Mucosa of rectum (tissue), 2 donors: ENCODE results near the gene PHLDB1.
A peak's percentile ranks its signal among the peaks of the same experiment; 100 is the strongest.

ENCODE experiments used
- H3K27ac ChIP-seq, 2 donors: one replicate each; pipeline ENCODE4 v1.7.0; 2013; ENCODE audit warnings: inconsistent platforms in 2 of 2, low read depth in 2 of 2, low read length in 2 of 2
- H3K27me3 ChIP-seq, 2 donors: one replicate each; pipeline ENCODE4 v1.7.0; 2013; ENCODE audit warnings: low read length in 2 of 2; ENCODE audit not compliant: control insufficient read depth in 2 of 2, insufficient read depth in 2 of 2
- H3K36me3 ChIP-seq, 2 donors: one replicate each; pipeline ENCODE4 v1.7.0; 2013; ENCODE audit warnings: low read length in 2 of 2; ENCODE audit not compliant: control insufficient read depth in 2 of 2, insufficient read depth in 2 of 2
- H3K4me1 ChIP-seq, 2 donors: one replicate each; pipeline ENCODE4 v1.7.0; 2013; ENCODE audit warnings: low read length in 2 of 2, mild to moderate bottlenecking in 1 of 2; ENCODE audit not compliant: control insufficient read depth in 2 of 2, insufficient read depth in 2 of 2
- H3K4me3 ChIP-seq, 2 donors: one replicate each; pipeline ENCODE4 v1.7.0; 2013; ENCODE audit warnings: low read length in 2 of 2
- H3K9ac ChIP-seq, 2 donors: one replicate each; pipeline ENCODE4 v1.7.0; 2013; ENCODE audit warnings: low read length in 2 of 2, low read depth in 1 of 2, mild to moderate bottlenecking in 1 of 2
- H3K9me3 ChIP-seq, 2 donors: one replicate each; pipeline ENCODE4 v1.7.0; 2013; ENCODE audit warnings: low read length in 2 of 2; ENCODE audit not compliant: control insufficient read depth in 2 of 2
- donor health status: healthy.
- donor health status: Normal muscosa, but diverticular disease.

PHLDB1 gene

GRCh38 chr11:118691926-118692830, 84.8 kb downstream of the PHLDB1 start:
- H3K27ac ChIP-seq: peak overlapping the region in 1 of 2 donors; percentile 9
- peaks cover 10% of the 10 kb centered on the region in 2 donors for H3K4me1 ChIP-seq
- H3K36me3 ChIP-seq: no peaks in the 10 kb centered on the region
- H3K4me3 ChIP-seq: no peak overlapping the region
- H3K27me3 ChIP-seq: no peaks in the 10 kb centered on the region
- no peak overlapping the region for H3K9ac ChIP-seq
- no peaks in the 10 kb centered on the region for H3K9me3 ChIP-seq

- no peaks in the 10 kb centered on the region for H3K27me3 ChIP-seq
- H3K36me3 ChIP-seq: no peaks in the 10 kb centered on the region
- H3K27ac ChIP-seq: no peak overlapping the region
- H3K9ac ChIP-seq: no peak overlapping the region
- no peaks in the 10 kb centered on the region for H3K9me3 ChIP-seq
- H3K4me1 ChIP-seq: peaks cover 10% of the 10 kb centered on the region in 2 donors
- H3K4me3 ChIP-seq: no peak overlapping the region
Measured at GRCh38 chr11:118694185-118694584, 86.8 kb downstream of the PHLDB1 start.

DNA sequence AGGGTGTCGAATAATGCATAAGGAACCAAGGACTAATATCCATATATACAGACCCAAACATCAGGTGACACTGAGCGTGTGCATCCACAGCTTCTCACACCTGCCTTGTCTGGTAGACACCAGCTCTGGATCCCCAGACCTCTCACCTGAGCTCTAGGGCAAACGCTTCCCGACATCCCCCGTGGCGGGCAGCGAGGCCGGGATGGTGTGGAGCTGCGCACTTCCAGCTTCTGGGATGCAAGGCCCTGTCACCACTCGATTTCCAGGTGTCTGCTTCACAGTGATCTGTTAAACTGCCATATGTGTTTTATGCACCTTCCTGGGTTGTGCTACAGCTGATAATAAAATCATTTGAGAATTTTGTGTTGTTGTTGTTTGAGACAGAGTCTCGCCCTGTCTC, 87.4 kb downstream of the PHLDB1 start:
- no peaks in the 10 kb centered on the region for H3K9me3 ChIP-seq
- H3K4me1 ChIP-seq: peaks cover 7% of the 10 kb centered on the region in 2 donors
- H3K27me3 ChIP-seq: no peaks in the 10 kb centered on the region
- no peak overlapping the region for H3K27ac ChIP-seq
- no peak overlapping the region for H3K4me3 ChIP-seq
- no peak overlapping the region for H3K9ac ChIP-seq
- no peaks in the 10 kb centered on the region for H3K36me3 ChIP-seq

GRCh38 chr11:118696673-118697226, 89.3 kb downstream of the PHLDB1 start:
- no peaks in the 10 kb centered on the region for H3K36me3 ChIP-seq
- H3K27ac ChIP-seq: no peak overlapping the region
- peaks cover 4 to 5% of the 10 kb centered on the region in 2 donors for H3K4me1 ChIP-seq
- no peaks in the 10 kb centered on the region for H3K9me3 ChIP-seq
- no peaks in the 10 kb centered on the region for H3K27me3 ChIP-seq
- H3K4me3 ChIP-seq: no peak overlapping the region
- H3K9ac ChIP-seq: no peak overlapping the region

- Histone ChIP-seq H3K27me3 (no peaks in the 10 kb centered on the region), H3K4me1 (peaks cover 0 to 5% of the 10 kb centered on the region in 2 donors), H3K9ac (no peak overlapping the region), H3K36me3 (no peaks in the 10 kb centered on the region), H3K27ac (no peak overlapping the region), H3K4me3 (no peak overlapping the region), H3K9me3 (no peaks in the 10 kb centered on the region)
Measured at GRCh38 chr11:118697346-118697745, 89.9 kb downstream of the PHLDB1 start.

- H3K9me3 ChIP-seq: no peaks in the 10 kb centered on the region
- H3K27ac ChIP-seq: no peak overlapping the region
- no peaks in the 10 kb centered on the region for H3K36me3 ChIP-seq
- H3K9ac ChIP-seq: no peak overlapping the region
- no peaks in the 10 kb centered on the region for H3K4me1 ChIP-seq
- no peak overlapping the region for H3K4me3 ChIP-seq
- no peaks in the 10 kb centered on the region for H3K27me3 ChIP-seq
Measured at GRCh38 chr11:118699506-118700220, 92.2 kb downstream of the PHLDB1 start.

DNA sequence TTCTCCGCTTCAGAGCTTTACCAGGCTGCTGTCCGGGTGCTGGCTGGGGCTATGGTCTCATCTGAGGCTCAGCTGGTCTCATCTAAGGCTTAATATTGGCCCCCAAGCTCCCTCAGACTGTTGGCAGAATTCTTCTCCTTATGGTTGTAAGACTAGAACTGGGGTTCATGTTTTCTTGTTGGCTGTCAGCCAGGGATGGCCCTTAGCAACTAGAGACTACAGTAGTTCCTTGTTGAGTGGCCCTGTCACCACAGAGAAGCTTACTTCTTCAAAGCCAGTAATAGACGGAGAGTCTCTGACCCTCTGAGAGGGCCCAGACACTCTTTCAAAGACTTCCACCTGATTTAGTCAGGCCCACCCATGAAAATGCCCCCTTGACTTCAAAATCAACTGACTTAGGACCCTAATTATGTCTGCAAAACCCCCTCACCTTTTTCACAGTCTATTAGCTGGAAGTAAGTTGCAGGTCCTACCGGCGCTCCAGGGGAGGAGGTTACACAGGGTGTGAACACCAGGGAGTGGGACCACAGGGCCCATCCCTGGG, 96.2 kb downstream of the PHLDB1 start:
- no peaks in the 10 kb centered on the region for H3K27me3 ChIP-seq
- no peaks in the 10 kb centered on the region for H3K36me3 ChIP-seq
- no peak overlapping the region for H3K4me3 ChIP-seq
- no peaks in the 10 kb centered on the region for H3K4me1 ChIP-seq
- H3K9ac ChIP-seq: no peak overlapping the region
- H3K9me3 ChIP-seq: no peaks in the 10 kb centered on the region
- no peak overlapping the region for H3K27ac ChIP-seq

DNA sequence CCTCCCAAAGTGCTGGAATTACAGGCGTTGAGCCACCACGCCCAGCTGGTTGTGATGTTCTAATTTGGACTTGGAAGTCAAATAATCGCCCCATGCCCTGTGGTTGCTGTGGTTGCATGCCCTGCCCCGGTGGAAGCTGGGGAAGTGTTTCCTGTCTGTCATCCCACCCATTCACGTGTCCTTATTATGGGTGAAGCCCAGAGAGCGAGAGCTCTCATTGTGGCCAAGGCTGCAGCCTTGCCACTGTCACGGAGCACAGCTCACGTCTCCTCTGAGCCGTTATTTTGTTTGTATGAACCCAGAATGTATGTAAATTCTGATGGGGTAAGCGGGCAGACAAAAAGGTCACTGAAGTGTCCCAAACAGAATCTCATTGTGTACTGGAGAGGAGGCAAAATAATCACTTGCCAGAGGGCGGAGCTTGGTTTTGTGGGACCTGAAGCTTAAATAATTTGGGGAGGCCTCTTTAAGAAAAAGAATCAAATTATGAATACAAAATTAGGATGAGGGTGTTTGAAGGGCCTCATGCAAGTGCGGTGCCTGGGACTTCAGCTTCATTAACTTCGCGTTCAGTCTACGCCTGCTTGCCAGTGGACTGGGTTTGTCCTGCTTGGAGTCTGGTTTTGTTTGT, 97.8 kb downstream of the PHLDB1 start:
- Histone ChIP-seq H3K9ac (peak overlapping the region in 1 of 2 donors; percentile 2), H3K4me3 (no peak overlapping the region)

GRCh38 chr11:118705791-118706545, 98.6 kb downstream of the PHLDB1 start:
- Histone ChIP-seq H3K4me3 (no peak overlapping the region), H3K36me3 (no peaks in the 10 kb centered on the region), H3K27ac (no peak overlapping the region), H3K9ac (no peak overlapping the region), H3K27me3 (no peaks in the 10 kb centered on the region), H3K9me3 (no peaks in the 10 kb centered on the region), H3K4me1 (no peaks in the 10 kb centered on the region)

More for the DNA sequence above, 97.8 kb downstream of the PHLDB1 start:
- Histone ChIP-seq H3K27ac (no peak overlapping the region), H3K4me1 (no peaks in the 10 kb centered on the region), H3K36me3 (no peaks in the 10 kb centered on the region), H3K27me3 (no peaks in the 10 kb centered on the region), H3K9me3 (no peaks in the 10 kb centered on the region)
